Measurements from ENCODE around the gene GMEB2.
A peak's percentile ranks its signal among the peaks of the same experiment; 100 is the strongest.
"Not testable (repeated sequence)": the region's sequence is repeated elsewhere in the genome, so short reads cannot be mapped to it uniquely, and the experiment has no call there.

The GMEB2 gene

GRCh38 chr20:63626424-63627128, at the start of gene GMEB2:
Gene GMEB2, minus strand, starts transcription at chr20:63627101. Its CDS starts 7,704 bp downstream, at chr20:63619397.
- DNase-seq (ENCODE audit: low read depth, low spot score): no peak

- no peak for DNase-seq (ENCODE audit: low read depth, low spot score)
Observed at GRCh38 chr20:63675681-63676368, 48.9 kb upstream of the GMEB2 start.

- no peak for DNase-seq (ENCODE audit: low read depth, low spot score)
Observed at GRCh38 chr20:63673951-63674350, 47.0 kb upstream of the GMEB2 start.

GRCh38 chr20:63672666-63673065, 45.8 kb upstream of the GMEB2 start:
- no peak for DNase-seq (ENCODE audit: low read depth, low spot score)

GRCh38 chr20:63671695-63672094, 44.8 kb upstream of the GMEB2 start:
- not testable (repeated sequence) for DNase-seq (ENCODE audit: low read depth, low spot score)

- no peak for DNase-seq (ENCODE audit: low read depth, low spot score)
Observed at GRCh38 chr20:63668351-63668750, 41.5 kb upstream of the GMEB2 start.

- DNase-seq (ENCODE audit: low read depth, low spot score): no peak
Observed at GRCh38 chr20:63667858-63668257, 41.0 kb upstream of the GMEB2 start.

GRCh38 chr20:63665708-63666107, 38.8 kb upstream of the GMEB2 start:
- DNase-seq (ENCODE audit: low read depth, low spot score): no peak

GRCh38 chr20:63664861-63665594, 38.1 kb upstream of the GMEB2 start:
- no peak for DNase-seq (ENCODE audit: low read depth, low spot score)

- no peak for DNase-seq (ENCODE audit: low read depth, low spot score)
Observed at GRCh38 chr20:63664143-63664851, 37.4 kb upstream of the GMEB2 start.

GRCh38 chr20:63663332-63664066, 36.6 kb upstream of the GMEB2 start:
- no peak for DNase-seq (ENCODE audit: low read depth, low spot score)

- DNase-seq (ENCODE audit: low read depth, low spot score): no peak
Observed at GRCh38 chr20:63662813-63663189, 35.9 kb upstream of the GMEB2 start.

- no peak for DNase-seq (ENCODE audit: low read depth, low spot score)
Observed at GRCh38 chr20:63661959-63662812, 35.3 kb upstream of the GMEB2 start.

GRCh38 chr20:63661108-63661507, 34.2 kb upstream of the GMEB2 start:
- DNase-seq (ENCODE audit: low read depth, low spot score): no peak

- DNase-seq (ENCODE audit: low read depth, low spot score): no peak
Observed at GRCh38 chr20:63660622-63661021, 33.7 kb upstream of the GMEB2 start.

GRCh38 chr20:63660174-63660573, 33.3 kb upstream of the GMEB2 start:
- not testable (repeated sequence) for DNase-seq (ENCODE audit: low read depth, low spot score)

GRCh38 chr20:63659370-63659769, 32.5 kb upstream of the GMEB2 start:
- DNase-seq (ENCODE audit: low read depth, low spot score): no peak

GRCh38 chr20:63658749-63659187, 31.9 kb upstream of the GMEB2 start:
- no peak for DNase-seq (ENCODE audit: low read depth, low spot score)

- peak; percentile 75 for DNase-seq (ENCODE audit: low read depth, low spot score)
Observed at GRCh38 chr20:63657937-63658748, 31.2 kb upstream of the GMEB2 start, which contains the start of gene RTEL1. Gene RTEL1, plus strand, starts transcription at chr20:63658312. Its CDS starts 1,091 bp downstream, at chr20:63659403.

Data from activated naive CD8-positive, alpha-beta T cell treated with anti-CD3 and anti-CD28 coated beads, Interleukin-2, amount 50 U/mL, for 16 hours (primary cell).